PC-3 (cell line): ENCODE measurements around the gene FKBP1A.

Source experiments
- CTCF ChIP-seq: fragments of 300-600 bp; sonication (generic); conservative IDR thresholded peaks from 2 replicates; pipeline ENCODE4 v1.5.1; 2017; ENCODE audit warnings: antibody characterized with exemption, low read depth, mild to moderate bottlenecking, low read length
- EZH2 ChIP-seq: fragments of 300-600 bp; sonication (generic); IDR thresholded peaks from one replicate; pipeline ENCODE4 v1.6.1; 2017; ENCODE audit warnings: antibody characterized with exemption, mild to moderate bottlenecking, low read length; ENCODE audit not compliant: unreplicated experiment

- TF ChIP-seq CTCF (no peak), EZH2 (no peak)
These were observed 65.6 kb downstream of the FKBP1A start for GRCh38 chr20:1327241-1327653.
